ENCODE measurements around the gene IL4R. TPM values are rescaled to one million over a fixed set of nuclear protein-coding genes. Genes with fewer than 3 reads are reported as not detected.

The IL4R gene
- total RNA-seq = 10 to 100 TPM; 18.0 to 61.9 TPM
- polyA plus RNA-seq = 10 to 100 TPM; 15.5 to 41.8 TPM

DNA sequence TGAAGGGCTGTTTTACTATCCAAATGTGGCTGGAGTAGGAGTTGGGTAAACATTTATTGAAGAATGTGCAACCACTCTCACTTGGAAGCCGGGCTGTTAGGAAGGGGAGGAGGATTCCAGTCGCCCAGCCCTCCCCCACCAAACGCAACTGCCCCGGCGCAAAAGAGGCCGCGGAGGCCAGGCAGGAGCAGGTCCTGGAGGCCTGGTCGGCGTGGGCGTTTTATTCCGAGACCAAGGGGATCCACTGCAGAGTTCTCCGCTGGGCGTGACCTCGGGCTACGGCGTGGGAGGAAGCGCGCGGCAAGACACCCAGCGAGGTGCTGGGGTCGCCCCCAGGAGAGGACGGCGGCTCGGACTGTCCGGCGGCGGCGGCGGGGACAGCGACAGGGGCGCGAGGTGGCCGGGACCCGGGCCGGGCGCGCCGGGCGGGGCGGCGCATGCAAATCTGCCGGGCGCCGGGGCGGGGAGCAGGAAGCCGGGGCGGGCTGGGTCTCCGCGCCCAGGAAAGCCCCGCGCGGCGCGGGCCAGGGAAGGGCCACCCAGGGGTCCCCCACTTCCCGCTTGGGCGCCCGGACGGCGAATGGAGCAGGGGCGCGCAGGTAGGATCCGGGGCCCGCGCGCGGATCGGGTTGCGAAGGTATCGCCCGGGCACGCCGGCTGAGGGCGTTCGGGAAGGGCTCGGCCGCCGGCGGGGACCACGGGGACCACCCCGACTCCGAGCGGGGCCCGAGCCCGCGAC, at the start of gene IL4R:
TSS of gene IL4R (plus strand) at position 553 of the 739 bp plus-strand sequence. CDS start 26,230 bp downstream, outside the sequence.
- TF ChIP-seq EGR1 (IDR thresholded peaks at IDR 0.05; ENCODE audit: low read depth in 2 of 2) (peak; percentile 93 to 96), YY1 (IDR thresholded peaks at IDR 0.05) (peak; percentile 62), RXRA (IDR thresholded peaks at IDR 0.05) (peak; percentile 64 to 85), GABPA (IDR thresholded peaks at IDR 0.05 in 1 of 2, conservative IDR thresholded peaks at IDR 0.05 in 1 of 2) (no peak), JUND (IDR thresholded peaks at IDR 0.05) (peak in 1 of 2 donors; percentile 66), NR2F2 (IDR thresholded peaks at IDR 0.05) (peak; percentile 52), RAD21 (IDR thresholded peaks at IDR 0.05) (peak; percentile 42 to 60), HNF4G (IDR thresholded peaks at IDR 0.05) (no peak), HNF4A (conservative IDR thresholded peaks at IDR 0.05) (peak; percentile 67 to 75), TAF1 (conservative IDR thresholded peaks at IDR 0.05) (peak; percentile 92), FOXA2 (IDR thresholded peaks at IDR 0.05) (peak; percentile 55), FOXA1 (IDR thresholded peaks at IDR 0.05) (peak; percentile 50), SP1 (IDR thresholded peaks at IDR 0.05) (peak; percentile 84)
- TF ChIP-seq, protein P1, sequence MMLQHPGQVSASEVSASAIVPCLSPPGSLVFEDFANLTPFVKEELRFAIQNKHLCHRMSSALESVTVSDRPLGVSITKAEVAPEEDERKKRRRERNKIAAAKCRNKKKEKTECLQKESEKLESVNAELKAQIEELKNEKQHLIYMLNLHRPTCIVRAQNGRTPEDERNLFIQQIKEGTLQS (IDR thresholded peaks at IDR 0.05) = no peak
- TF ChIP-seq, protein P2, sequence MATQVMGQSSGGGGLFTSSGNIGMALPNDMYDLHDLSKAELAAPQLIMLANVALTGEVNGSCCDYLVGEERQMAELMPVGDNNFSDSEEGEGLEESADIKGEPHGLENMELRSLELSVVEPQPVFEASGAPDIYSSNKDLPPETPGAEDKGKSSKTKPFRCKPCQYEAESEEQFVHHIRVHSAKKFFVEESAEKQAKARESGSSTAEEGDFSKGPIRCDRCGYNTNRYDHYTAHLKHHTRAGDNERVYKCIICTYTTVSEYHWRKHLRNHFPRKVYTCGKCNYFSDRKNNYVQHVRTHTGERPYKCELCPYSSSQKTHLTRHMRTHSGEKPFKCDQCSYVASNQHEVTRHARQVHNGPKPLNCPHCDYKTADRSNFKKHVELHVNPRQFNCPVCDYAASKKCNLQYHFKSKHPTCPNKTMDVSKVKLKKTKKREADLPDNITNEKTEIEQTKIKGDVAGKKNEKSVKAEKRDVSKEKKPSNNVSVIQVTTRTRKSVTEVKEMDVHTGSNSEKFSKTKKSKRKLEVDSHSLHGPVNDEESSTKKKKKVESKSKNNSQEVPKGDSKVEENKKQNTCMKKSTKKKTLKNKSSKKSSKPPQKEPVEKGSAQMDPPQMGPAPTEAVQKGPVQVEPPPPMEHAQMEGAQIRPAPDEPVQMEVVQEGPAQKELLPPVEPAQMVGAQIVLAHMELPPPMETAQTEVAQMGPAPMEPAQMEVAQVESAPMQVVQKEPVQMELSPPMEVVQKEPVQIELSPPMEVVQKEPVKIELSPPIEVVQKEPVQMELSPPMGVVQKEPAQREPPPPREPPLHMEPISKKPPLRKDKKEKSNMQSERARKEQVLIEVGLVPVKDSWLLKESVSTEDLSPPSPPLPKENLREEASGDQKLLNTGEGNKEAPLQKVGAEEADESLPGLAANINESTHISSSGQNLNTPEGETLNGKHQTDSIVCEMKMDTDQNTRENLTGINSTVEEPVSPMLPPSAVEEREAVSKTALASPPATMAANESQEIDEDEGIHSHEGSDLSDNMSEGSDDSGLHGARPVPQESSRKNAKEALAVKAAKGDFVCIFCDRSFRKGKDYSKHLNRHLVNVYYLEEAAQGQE (IDR thresholded peaks at IDR 0.05) = peak; percentile 88
- TF ChIP-seq, protein P3, sequence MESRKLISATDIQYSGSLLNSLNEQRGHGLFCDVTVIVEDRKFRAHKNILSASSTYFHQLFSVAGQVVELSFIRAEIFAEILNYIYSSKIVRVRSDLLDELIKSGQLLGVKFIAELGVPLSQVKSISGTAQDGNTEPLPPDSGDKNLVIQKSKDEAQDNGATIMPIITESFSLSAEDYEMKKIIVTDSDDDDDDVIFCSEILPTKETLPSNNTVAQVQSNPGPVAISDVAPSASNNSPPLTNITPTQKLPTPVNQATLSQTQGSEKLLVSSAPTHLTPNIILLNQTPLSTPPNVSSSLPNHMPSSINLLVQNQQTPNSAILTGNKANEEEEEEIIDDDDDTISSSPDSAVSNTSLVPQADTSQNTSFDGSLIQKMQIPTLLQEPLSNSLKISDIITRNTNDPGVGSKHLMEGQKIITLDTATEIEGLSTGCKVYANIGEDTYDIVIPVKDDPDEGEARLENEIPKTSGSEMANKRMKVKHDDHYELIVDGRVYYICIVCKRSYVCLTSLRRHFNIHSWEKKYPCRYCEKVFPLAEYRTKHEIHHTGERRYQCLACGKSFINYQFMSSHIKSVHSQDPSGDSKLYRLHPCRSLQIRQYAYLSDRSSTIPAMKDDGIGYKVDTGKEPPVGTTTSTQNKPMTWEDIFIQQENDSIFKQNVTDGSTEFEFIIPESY (IDR thresholded peaks at IDR 0.05) = peak; percentile 57
- TF ChIP-seq, protein P4, sequence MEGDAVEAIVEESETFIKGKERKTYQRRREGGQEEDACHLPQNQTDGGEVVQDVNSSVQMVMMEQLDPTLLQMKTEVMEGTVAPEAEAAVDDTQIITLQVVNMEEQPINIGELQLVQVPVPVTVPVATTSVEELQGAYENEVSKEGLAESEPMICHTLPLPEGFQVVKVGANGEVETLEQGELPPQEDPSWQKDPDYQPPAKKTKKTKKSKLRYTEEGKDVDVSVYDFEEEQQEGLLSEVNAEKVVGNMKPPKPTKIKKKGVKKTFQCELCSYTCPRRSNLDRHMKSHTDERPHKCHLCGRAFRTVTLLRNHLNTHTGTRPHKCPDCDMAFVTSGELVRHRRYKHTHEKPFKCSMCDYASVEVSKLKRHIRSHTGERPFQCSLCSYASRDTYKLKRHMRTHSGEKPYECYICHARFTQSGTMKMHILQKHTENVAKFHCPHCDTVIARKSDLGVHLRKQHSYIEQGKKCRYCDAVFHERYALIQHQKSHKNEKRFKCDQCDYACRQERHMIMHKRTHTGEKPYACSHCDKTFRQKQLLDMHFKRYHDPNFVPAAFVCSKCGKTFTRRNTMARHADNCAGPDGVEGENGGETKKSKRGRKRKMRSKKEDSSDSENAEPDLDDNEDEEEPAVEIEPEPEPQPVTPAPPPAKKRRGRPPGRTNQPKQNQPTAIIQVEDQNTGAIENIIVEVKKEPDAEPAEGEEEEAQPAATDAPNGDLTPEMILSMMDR (IDR thresholded peaks at IDR 0.05; ENCODE audit: low read depth, low read length, missing input control) = no peak
- TF ChIP-seq, protein P5, sequence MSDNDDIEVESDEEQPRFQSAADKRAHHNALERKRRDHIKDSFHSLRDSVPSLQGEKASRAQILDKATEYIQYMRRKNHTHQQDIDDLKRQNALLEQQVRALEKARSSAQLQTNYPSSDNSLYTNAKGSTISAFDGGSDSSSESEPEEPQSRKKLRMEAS (IDR thresholded peaks at IDR 0.05) = peak; percentile 63
- DNase-seq (ENCODE audit: low spot score) = peak; percentile 65
- no peaks in the 10 kb centered on the region for H3K27me3 ChIP-seq (ENCODE audit: control insufficient read depth in 4 of 4, insufficient read depth in 4 of 4, low read length in 3 of 4)
- H3K36me3 ChIP-seq (ENCODE audit: control insufficient read depth in 4 of 4, insufficient read depth in 3 of 4, low read depth in 1 of 4, low read length in 3 of 4) = peaks cover 0 to 10% (median 0%) of the 10 kb centered on the region in 4 donors
- H3K9me3 ChIP-seq (ENCODE audit: control insufficient read depth in 4 of 4, low read length in 3 of 4) = no peaks in the 10 kb centered on the region
- under 1% methylated on average over 85 of the region's 85 CpGs for WGBS
- peaks cover 11 to 47% (median 41%) of the 10 kb centered on the region in 4 donors for H3K4me1 ChIP-seq (ENCODE audit: control insufficient read depth in 4 of 4, insufficient read depth in 4 of 4, low read length in 3 of 4)
- H3K27ac ChIP-seq (ENCODE audit: low read depth in 1 of 2, low read length in 2 of 2) = peak within 1 kb of the TSS; percentile 97 to 99
- peak within 1 kb of the TSS; percentile 71 to 90 (median 88) for H3K4me3 ChIP-seq (ENCODE audit: low read depth in 1 of 3, low read length in 3 of 3)
- peak within 1 kb of the TSS; percentile 89 to 91 for H3K9ac ChIP-seq (ENCODE audit: low read depth in 1 of 2, low read length in 2 of 2)
